ENCODE data around the gene CCDC89. TPM values are rescaled to one million over a fixed set of nuclear protein-coding genes. Genes with fewer than 3 reads are reported as not detected.
"Not testable (repeated sequence)": the region's sequence is repeated elsewhere in the genome, so short reads cannot be mapped to it uniquely, and the experiment has no call there.

Gene CCDC89
- polyA plus RNA-seq, 1 experiment, result 2.5 TPM

DNA sequence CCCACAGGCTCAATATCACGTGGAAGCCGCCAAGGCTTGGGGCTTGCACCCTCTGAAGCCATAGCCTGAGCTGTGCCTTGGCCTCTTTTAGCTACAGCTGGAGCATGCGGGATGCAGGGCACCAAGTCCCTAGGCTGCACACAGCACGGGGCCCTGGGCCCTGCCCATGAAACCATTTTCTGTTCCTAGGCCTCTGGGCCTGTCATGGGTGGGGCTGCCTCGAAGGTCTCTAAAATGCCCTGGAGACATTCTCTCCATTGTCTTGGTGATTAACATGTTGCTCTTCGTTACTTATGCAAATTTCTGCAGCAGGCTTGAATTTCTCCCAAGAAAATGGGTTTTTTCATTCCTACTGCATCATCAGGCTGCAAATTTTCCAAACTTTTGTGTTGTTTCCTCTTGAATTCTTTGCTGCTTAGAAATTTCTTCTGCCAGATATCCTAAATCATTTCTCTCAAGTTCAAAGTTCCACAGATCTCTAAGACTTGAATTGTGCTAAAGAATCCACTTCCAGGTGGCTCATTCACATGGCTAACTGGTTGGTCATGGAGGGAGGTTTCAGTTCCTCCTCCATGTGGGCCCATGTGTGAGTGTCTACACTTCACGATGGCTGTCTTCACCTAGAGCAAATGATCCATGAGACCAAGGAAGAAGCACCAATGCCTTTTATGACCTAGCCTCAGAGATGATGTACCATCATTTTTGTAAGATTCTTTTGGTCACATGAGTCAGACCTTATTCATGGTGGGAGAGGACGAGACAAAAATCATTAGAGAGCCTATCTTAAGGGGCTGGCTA lies 13.7 kb downstream of the CCDC89 start:
- DNase-seq (ENCODE audit: low read depth, low spot score), result no peak
- ChIA-PET POLR2A (no interaction called here), CTCF (no interaction called here)
- no peak overlapping the region for H3K27ac ChIP-seq (ENCODE audit: low read depth, low read length)
- no peaks in the 10 kb centered on the region for H3K27me3 ChIP-seq (ENCODE audit: control insufficient read depth, insufficient read depth, low read length)
- TF ChIP-seq, protein P1, sequence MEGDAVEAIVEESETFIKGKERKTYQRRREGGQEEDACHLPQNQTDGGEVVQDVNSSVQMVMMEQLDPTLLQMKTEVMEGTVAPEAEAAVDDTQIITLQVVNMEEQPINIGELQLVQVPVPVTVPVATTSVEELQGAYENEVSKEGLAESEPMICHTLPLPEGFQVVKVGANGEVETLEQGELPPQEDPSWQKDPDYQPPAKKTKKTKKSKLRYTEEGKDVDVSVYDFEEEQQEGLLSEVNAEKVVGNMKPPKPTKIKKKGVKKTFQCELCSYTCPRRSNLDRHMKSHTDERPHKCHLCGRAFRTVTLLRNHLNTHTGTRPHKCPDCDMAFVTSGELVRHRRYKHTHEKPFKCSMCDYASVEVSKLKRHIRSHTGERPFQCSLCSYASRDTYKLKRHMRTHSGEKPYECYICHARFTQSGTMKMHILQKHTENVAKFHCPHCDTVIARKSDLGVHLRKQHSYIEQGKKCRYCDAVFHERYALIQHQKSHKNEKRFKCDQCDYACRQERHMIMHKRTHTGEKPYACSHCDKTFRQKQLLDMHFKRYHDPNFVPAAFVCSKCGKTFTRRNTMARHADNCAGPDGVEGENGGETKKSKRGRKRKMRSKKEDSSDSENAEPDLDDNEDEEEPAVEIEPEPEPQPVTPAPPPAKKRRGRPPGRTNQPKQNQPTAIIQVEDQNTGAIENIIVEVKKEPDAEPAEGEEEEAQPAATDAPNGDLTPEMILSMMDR (IDR thresholded peaks at IDR 0.05; ENCODE audit: low read depth, low read length), result no peak
- peaks cover 5% of the 10 kb centered on the region; the same call in 1 of the 2 replicates for H3K9me3 ChIP-seq (ENCODE audit: control insufficient read depth, insufficient read depth, low read length)
- H3K4me3 ChIP-seq (ENCODE audit: low read depth, low read length), result no peak overlapping the region

DNA sequence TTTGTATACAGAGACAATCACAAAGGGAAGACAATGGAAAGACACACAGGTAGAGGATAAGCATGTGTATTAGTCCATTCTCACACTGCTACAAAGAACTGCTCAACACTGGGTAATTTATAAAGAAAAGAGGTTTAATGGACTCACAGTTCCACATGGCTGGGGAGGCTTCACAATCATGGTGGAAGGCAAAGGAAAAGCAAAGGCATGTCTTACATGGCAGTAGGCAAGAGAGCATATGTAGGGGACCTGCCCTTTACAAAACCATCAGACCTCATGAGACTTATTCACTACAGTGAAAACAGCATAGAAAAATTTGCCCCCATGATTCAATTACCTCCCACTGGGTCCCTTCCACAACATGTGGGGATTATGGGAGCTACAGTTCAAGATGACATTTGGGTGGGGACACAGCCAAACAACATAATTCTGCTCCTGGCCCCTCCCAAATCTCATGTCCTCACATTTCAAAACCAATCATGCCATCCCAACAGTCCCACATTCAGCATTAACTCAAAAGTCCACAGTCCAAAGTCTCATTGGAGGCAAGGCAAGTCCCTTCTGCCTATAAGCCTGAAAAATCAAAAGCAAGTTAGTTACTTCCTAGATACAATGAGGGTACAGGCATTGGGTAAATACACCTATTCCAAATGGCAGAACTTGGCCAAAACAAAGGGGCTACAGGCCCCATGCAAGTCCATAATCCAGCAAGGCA lies 14.9 kb downstream of the CCDC89 start:
- DNase-seq (ENCODE audit: low read depth, low spot score); H3K9me3 ChIP-seq (ENCODE audit: control insufficient read depth, insufficient read depth, low read length); POLR2A ChIA-PET; H3K27ac ChIP-seq (ENCODE audit: low read depth, low read length); CTCF ChIA-PET; H3K27me3 ChIP-seq (ENCODE audit: control insufficient read depth, insufficient read depth, low read length); H3K4me3 ChIP-seq (ENCODE audit: low read depth, low read length): not testable (repeated sequence)

DNA sequence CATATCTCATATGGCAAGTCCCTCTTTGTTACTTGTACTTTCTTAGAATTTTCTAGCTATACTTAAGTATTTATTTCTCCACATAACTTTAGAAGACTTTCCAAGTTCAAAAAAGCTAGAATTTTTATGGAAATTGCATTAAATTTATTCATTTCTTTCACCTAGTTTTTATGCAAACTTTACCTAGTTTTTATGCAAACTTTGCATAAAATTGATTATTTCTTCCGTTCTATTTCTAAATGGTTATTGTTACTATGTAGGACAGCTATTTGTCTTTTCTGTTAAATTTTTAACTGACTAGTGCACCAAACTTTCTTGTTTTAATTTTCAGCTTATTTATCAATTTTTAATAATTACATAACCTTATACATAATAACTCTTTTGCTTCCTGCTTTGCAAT lies 17.8 kb downstream of the CCDC89 start:
- H3K4me3 ChIP-seq (ENCODE audit: low read depth, low read length), result no peak overlapping the region
- H3K27ac ChIP-seq (ENCODE audit: low read depth, low read length), result no peak overlapping the region
- no peaks in the 10 kb centered on the region for H3K27me3 ChIP-seq (ENCODE audit: control insufficient read depth, insufficient read depth, low read length)
- POLR2A ChIA-PET, result interaction anchor here (2.2 kb wide), 1 partner anchor 18 kb away, joined by 6 read pairs; the partner anchor contains the start of gene CCDC89
- CTCF ChIA-PET, result no interaction called here
- DNase-seq (ENCODE audit: low read depth, low spot score), result no peak
- TF ChIP-seq, protein P1 (IDR thresholded peaks at IDR 0.05; ENCODE audit: low read depth, low read length), result no peak
- peaks cover 7% of the 10 kb centered on the region; the same call in 1 of the 2 replicates for H3K9me3 ChIP-seq (ENCODE audit: control insufficient read depth, insufficient read depth, low read length)

DNA sequence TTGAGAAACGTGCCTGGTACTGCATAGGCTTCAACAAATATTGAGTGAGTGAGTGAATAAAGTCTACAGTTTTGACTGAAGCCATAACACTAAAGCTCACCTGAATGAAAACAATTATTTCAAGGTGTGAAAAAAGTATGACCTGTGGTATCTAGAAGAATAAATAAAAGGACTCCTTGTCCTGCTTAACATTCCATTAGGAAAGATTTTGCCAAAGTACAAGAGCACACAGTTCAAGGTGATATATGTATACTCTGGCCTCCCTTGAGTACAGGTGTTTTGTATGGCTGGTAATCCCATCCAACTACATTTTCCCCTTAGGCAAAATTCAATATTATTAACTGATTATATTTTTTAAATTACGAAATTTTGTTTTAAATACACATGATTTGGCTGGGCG lies 19.3 kb downstream of the CCDC89 start:
- H3K27me3 ChIP-seq (ENCODE audit: control insufficient read depth, insufficient read depth, low read length), result no peaks in the 10 kb centered on the region
- TF ChIP-seq, protein P1 (IDR thresholded peaks at IDR 0.05; ENCODE audit: low read depth, low read length), result no peak
- CTCF ChIA-PET, result no interaction called here
- no peak for DNase-seq (ENCODE audit: low read depth, low spot score)
- POLR2A ChIA-PET, result no interaction called here
- H3K9me3 ChIP-seq (ENCODE audit: control insufficient read depth, insufficient read depth, low read length), result peaks cover 2% of the 10 kb centered on the region; the same call in 1 of the 2 replicates
- no peak overlapping the region for H3K27ac ChIP-seq (ENCODE audit: low read depth, low read length)
- no peak overlapping the region for H3K4me3 ChIP-seq (ENCODE audit: low read depth, low read length)

DNA sequence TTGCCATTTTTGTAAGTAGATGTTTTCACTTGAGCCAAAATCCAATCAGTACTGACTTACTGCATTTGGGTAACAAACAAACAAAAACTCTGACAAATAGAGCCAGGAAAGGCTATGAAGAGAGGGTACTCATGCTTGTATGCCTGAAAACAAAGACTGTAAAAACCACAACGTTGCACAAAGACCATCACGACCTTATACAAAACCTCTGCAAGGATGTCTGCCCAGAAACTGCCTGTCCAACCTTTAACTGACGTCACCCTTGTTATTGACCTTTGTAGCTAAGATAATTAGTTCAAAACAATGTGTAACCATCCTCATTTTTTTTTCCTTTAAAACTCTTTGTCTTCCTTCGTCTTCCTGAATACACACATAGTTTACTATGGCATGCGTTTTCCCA lies 20.3 kb downstream of the CCDC89 start:
- TF ChIP-seq, protein P1 (IDR thresholded peaks at IDR 0.05; ENCODE audit: low read depth, low read length), result no peak
- Histone ChIP-seq H3K27me3 (ENCODE audit: control insufficient read depth, insufficient read depth, low read length) (no peaks in the 10 kb centered on the region), H3K9me3 (ENCODE audit: control insufficient read depth, insufficient read depth, low read length) (peaks cover 2% of the 10 kb centered on the region; the same call in 1 of the 2 replicates), H3K4me3 (ENCODE audit: low read depth, low read length) (no peak overlapping the region), H3K27ac (ENCODE audit: low read depth, low read length) (no peak overlapping the region)
- POLR2A ChIA-PET, result no interaction called here
- CTCF ChIA-PET, result interaction anchor here (0.6 kb wide), 1 partner anchor 611 kb away, joined by 4 read pairs; no protein-coding TSS in a partner anchor
- no peak for DNase-seq (ENCODE audit: low read depth, low spot score)
